K562 (cell line): ENCODE measurements around the gene NAA38. TPM values are rescaled to one million over a fixed set of nuclear protein-coding genes. Genes with fewer than 3 reads are reported as not detected.

Experiments used
- ARID2 ChIP-seq: fragments of 450-650 bp; IDR thresholded peaks from 2 replicates; pipeline ENCODE4 v1.6.1; 2017; ENCODE audit warnings: antibody characterized with exemption, mild to moderate bottlenecking
- ARID3A ChIP-seq: IDR thresholded peaks from 2 replicates; pipeline ENCODE4 v1.6.1; 2012; ENCODE audit warnings: low read depth, low read length, improper control_type of control experiment, borderline replicate concordance
- BACH1 ChIP-seq: fragments of 200-800 bp; sonication (Bioruptor generic); IDR thresholded peaks from 2 replicates; pipeline ENCODE4 v1.6.1; 2016; ENCODE audit warnings: missing genetic modification characterization, missing compliant biosample characterization
- GABPA ChIP-seq: fragments of 200-800 bp; sonication (Bioruptor generic); conservative IDR thresholded peaks from 2 replicates; pipeline ENCODE4 v1.6.1; 2016; ENCODE audit warnings: low read depth, missing genetic modification characterization, missing compliant biosample characterization
- GATAD2B ChIP-seq: fragments of 450-650 bp; IDR thresholded peaks from 2 replicates; pipeline ENCODE4 v1.6.1; 2017; ENCODE audit warnings: mild to moderate bottlenecking, borderline replicate concordance
- HDGF ChIP-seq: fragments of 450-650 bp; IDR thresholded peaks from 2 replicates; pipeline ENCODE4 v1.6.1; 2016
- HLTF ChIP-seq: fragments of 450-650 bp; IDR thresholded peaks from 2 replicates; pipeline ENCODE4 v1.6.1; 2016
- NFE2L1 ChIP-seq: fragments of 450-650 bp; IDR thresholded peaks from 2 replicates; pipeline ENCODE4 v1.6.1; 2016; ENCODE audit warnings: missing genetic modification characterization, low read depth, mild to moderate bottlenecking, missing compliant biosample characterization, moderate library complexity, borderline replicate concordance
- NFIC ChIP-seq: fragments of 450-650 bp; IDR thresholded peaks from 2 replicates; pipeline ENCODE4 v1.6.1; 2017; ENCODE audit warnings: mild to moderate bottlenecking, inconsistent platforms
- NR1H2 ChIP-seq: sonication (generic); formaldehyde crosslinking; IDR thresholded peaks from 2 replicates; pipeline ENCODE4 v1.4.0; 2020; ENCODE audit warnings: mild to moderate bottlenecking, missing genetic modification reagents
- PHB2 ChIP-seq: fragments of 450-650 bp; IDR thresholded peaks from 2 replicates; pipeline ENCODE4 v1.6.1; 2017; ENCODE audit warnings: low read depth
- POLR2H ChIP-seq: IDR thresholded peaks from 2 replicates; pipeline ENCODE4 v1.6.1; 2016; ENCODE audit warnings: missing genetic modification characterization, low read depth, mild to moderate bottlenecking, control low read depth, missing compliant biosample characterization, moderate library complexity
- SMAD2 ChIP-seq: fragments of 150-350 bp; IDR thresholded peaks from 2 replicates; pipeline ENCODE4 v1.6.1; 2014; ENCODE audit warnings: low read depth, mild to moderate bottlenecking, low read length
- SMARCA5 ChIP-seq: fragments of 450-650 bp; IDR thresholded peaks from 2 replicates; pipeline ENCODE4 v1.6.1; 2016
- SNIP1 ChIP-seq: fragments of 450-650 bp; IDR thresholded peaks from 2 replicates; pipeline ENCODE4 v1.7.1; 2017; ENCODE audit warnings: low read depth, mild to moderate bottlenecking
- SREBF2 ChIP-seq: sonication (generic); formaldehyde crosslinking; IDR thresholded peaks from 2 replicates; pipeline ENCODE4 v1.4.0; 2020; ENCODE audit warnings: mild to moderate bottlenecking, missing genetic modification reagents
- SRF ChIP-seq, 2 experiments: fragments of 250-450, 450-650 bp in 1 of 2; sonication (Bioruptor Pico) in 1 of 2; sonication (generic) in 1 of 2; formaldehyde crosslinking; IDR thresholded peaks; 2 replicates each; pipeline versions ENCODE4 v1.5.0 to v1.5.1; 2020 to 2022; ENCODE audit warnings: mild to moderate bottlenecking in 1 of 2, missing genetic modification reagents in 1 of 2
- TSHZ1 ChIP-seq: fragments of 250-450 bp; sonication (Bioruptor Pico); IDR thresholded peaks from 2 replicates; pipeline ENCODE4 v1.4.0; 2020; ENCODE audit warnings: mild to moderate bottlenecking, moderate library complexity
- ZMIZ1 ChIP-seq, 2 experiments: fragments of 150-350 bp in 1 of 2; IDR thresholded peaks; 2 replicates each; pipeline ENCODE4 v1.6.1; 2012 to 2016; ENCODE audit warnings: low read depth in 2 of 2, low read length in 2 of 2, mild to moderate bottlenecking in 1 of 2, moderate library complexity in 1 of 2
- ZNF197 ChIP-seq: fragments of 200-800 bp; sonication (Bioruptor generic); IDR thresholded peaks from 2 replicates; pipeline ENCODE4 v1.6.1; 2016; ENCODE audit warnings: low read depth, missing genetic modification characterization, missing compliant biosample characterization
- ZNF224 ChIP-seq: sonication (generic); formaldehyde crosslinking; IDR thresholded peaks from 2 replicates; pipeline ENCODE4 v1.8.0; 2022; ENCODE audit warnings: mild to moderate bottlenecking, missing genetic modification reagents
- ZNF764 ChIP-seq: fragments of 250-450 bp; sonication (Bioruptor Pico); IDR thresholded peaks from 2 replicates; pipeline ENCODE4 v1.4.0; 2020; ENCODE audit warnings: low read depth, mild to moderate bottlenecking, moderate library complexity
- polyA plus RNA-seq, 8 experiments: library from polyadenylated mRNA; depleted of rRNA in 4 of 8; stranded (reverse) in 5 of 8; unstranded in 3 of 8; fragments of >200 nt; fragmentation: Nextera tagmentation in 2 of 8; fragmentation: Illumina TruSeq in 1 of 8; extraction: Ambion mirVana in 2 of 8; extraction: Trizol in 1 of 8; gene quantifications; 2 replicates each; pipeline versions ENCODE4 v1.2.1 to v1.2.3, GENCODE V29; 2011 to 2014; ENCODE audit warnings: inconsistent platforms in 1 of 8, missing spikeins in 1 of 8
- total RNA-seq, 7 experiments: library from RNA; depleted of rRNA in 6 of 7; stranded (reverse); fragments of >200 nt in 6 of 7; fragmentation: Illumina TruSeq in 2 of 7; extraction: Trizol in 2 of 7; gene quantifications; 2 replicates each; pipeline versions ENCODE4 v1.2.1 to v1.2.3, GENCODE V29; 2011 to 2021; ENCODE audit warnings: low replicate concordance in 1 of 7

NAA38 gene
- total and polyA plus RNA-seq, 9 of the 15 experiments (the other 6 are each of a cell fraction or from before 2014, with no cell fraction given): 16.4 to 99.8 (median 57.3) TPM

GRCh38 chr17:7887482-7888183 lies 30.3 kb upstream of the NAA38 start (continued):
- no peak for TF ChIP-seq ZNF197 (CRISPR knock-in tag)
- no peak for TF ChIP-seq HLTF
- TF ChIP-seq ZMIZ1 (IDR thresholded peaks at IDR 0.05; ENCODE audit: low read depth in 2 of 2, low read length in 2 of 2): no peak
- TF ChIP-seq GABPA (tag): no peak
- no peak for TF ChIP-seq ZNF764 (CRISPR knock-in tag)
- TF ChIP-seq ZNF224 (CRISPR knock-in tag): no peak
- TF ChIP-seq ARID2: no peak
- TF ChIP-seq BACH1 (tag): no peak
- no peak for TF ChIP-seq NR1H2 (CRISPR knock-in tag)
- TF ChIP-seq POLR2H (tag): no peak
- no peak for TF ChIP-seq SMAD2
- no peak for TF ChIP-seq HDGF
- no peak for TF ChIP-seq GATAD2B
- TF ChIP-seq TSHZ1 (CRISPR knock-in tag): no peak
- peak; percentile 87 for TF ChIP-seq NFIC
- TF ChIP-seq SNIP1: no peak
- TF ChIP-seq SRF (CRISPR knock-in tag; IDR thresholded peaks at IDR 0.05): peak in 1 of 2 experiments; percentile 62; a peak in 1 of 4 replicates
- TF ChIP-seq SMARCA5: no peak
- peak; percentile 89 for TF ChIP-seq ARID3A
- TF ChIP-seq PHB2: no peak
- no peak for TF ChIP-seq NFE2L1 (tag)
- no peak for TF ChIP-seq SREBF2 (CRISPR knock-in tag)
